ENCODE data around the gene RELB.

The RELB gene

GRCh38 chr19:44987148-44987675 lies 14.1 kb upstream of the RELB start:
- TF ChIP-seq CTCF (conservative IDR thresholded peaks at IDR 0.05; ENCODE audit: low read depth, low read length): no peak
- no peak overlapping the region for H3K4me3 ChIP-seq (ENCODE audit: low read depth, low read length)
- DNase-seq (ENCODE audit: low read depth): no peak

- no peak for TF ChIP-seq CTCF (conservative IDR thresholded peaks at IDR 0.05; ENCODE audit: low read depth, low read length)
- DNase-seq (ENCODE audit: low read depth): no peak
- no peak overlapping the region for H3K4me3 ChIP-seq (ENCODE audit: low read depth, low read length)
Measured at GRCh38 chr19:44988273-44988672, 13.0 kb upstream of the RELB start.

- H3K4me3 ChIP-seq (ENCODE audit: low read depth, low read length): no peak overlapping the region
- TF ChIP-seq CTCF (conservative IDR thresholded peaks at IDR 0.05; ENCODE audit: low read depth, low read length): peak; percentile 79
- DNase-seq (ENCODE audit: low read depth): peak; percentile 78
Measured at GRCh38 chr19:44988896-44989556, 12.2 kb upstream of the RELB start.

- H3K4me3 ChIP-seq (ENCODE audit: low read depth, low read length): no peak overlapping the region
- DNase-seq (ENCODE audit: low read depth): no peak
- TF ChIP-seq CTCF (conservative IDR thresholded peaks at IDR 0.05; ENCODE audit: low read depth, low read length): no peak
Measured at GRCh38 chr19:44990459-44990858, 10.8 kb upstream of the RELB start.

GRCh38 chr19:44990966-44991365 lies 10.3 kb upstream of the RELB start:
- no peak overlapping the region for H3K4me3 ChIP-seq (ENCODE audit: low read depth, low read length)
- TF ChIP-seq CTCF (conservative IDR thresholded peaks at IDR 0.05; ENCODE audit: low read depth, low read length): no peak
- DNase-seq (ENCODE audit: low read depth): no peak

GRCh38 chr19:44992336-44993163 lies 8.7 kb upstream of the RELB start:
- H3K4me3 ChIP-seq (ENCODE audit: low read depth, low read length): no peak overlapping the region
- no peak for TF ChIP-seq CTCF (conservative IDR thresholded peaks at IDR 0.05; ENCODE audit: low read depth, low read length)

More at GRCh38 chr19:44992336-44993163, 8.7 kb upstream of the RELB start:
- no peak for DNase-seq (ENCODE audit: low read depth)
